Stimulated activated CD4-positive, alpha-beta T cell treated with anti-CD3 and anti-CD28 coated beads, TNF-alpha, amount 100 ng/mL, for 48 hours (primary cell): ENCODE measurements around the gene LEAP2.
A peak's percentile ranks its signal among the peaks of the same experiment; 100 is the strongest.
"Not testable (repeated sequence)": the region's sequence is repeated elsewhere in the genome, so short reads cannot be mapped to it uniquely, and the experiment has no call there.

Experiments used
- DNase-seq, 3 donors: peaks; one replicate each; pipeline ENCODE4 v3.0.0-alpha.2; 2020; ENCODE audit warnings: low read depth in 3 of 3

LEAP2 gene

GRCh38 chr5:132840896-132841295 is 32.6 kb upstream of the LEAP2 start:
- DNase-seq, result no peak

GRCh38 chr5:132841305-132841704 is 32.2 kb upstream of the LEAP2 start:
- DNase-seq, result no peak

GRCh38 chr5:132848270-132848669 is 25.2 kb upstream of the LEAP2 start:
- DNase-seq, result no peak

GRCh38 chr5:132849347-132849746 is 24.1 kb upstream of the LEAP2 start:
- DNase-seq, result no peak

- DNase-seq, result no peak
These were observed 23.4 kb upstream of the LEAP2 start for GRCh38 chr5:132850066-132850465.

GRCh38 chr5:132853323-132853722 is 20.1 kb upstream of the LEAP2 start:
- no peak for DNase-seq

- DNase-seq, result no peak
These were observed 19.7 kb upstream of the LEAP2 start for GRCh38 chr5:132853790-132854189.

GRCh38 chr5:132854301-132854700 is 19.2 kb upstream of the LEAP2 start:
- DNase-seq, result no peak

- DNase-seq, result not testable (repeated sequence)
These were observed 18.5 kb upstream of the LEAP2 start for GRCh38 chr5:132854992-132855391.

- no peak for DNase-seq
These were observed 17.5 kb upstream of the LEAP2 start for GRCh38 chr5:132856011-132856410.

- DNase-seq, result no peak
These were observed 13.5 kb upstream of the LEAP2 start for GRCh38 chr5:132859889-132860437.

- DNase-seq, result no peak
These were observed 12.7 kb upstream of the LEAP2 start for GRCh38 chr5:132860742-132861141.

GRCh38 chr5:132865668-132866341 is 7.7 kb upstream of the LEAP2 start:
- DNase-seq, result no peak

- peak; percentile 83 to 88 (median 87) for DNase-seq
These were observed 7.0 kb upstream of the LEAP2 start, which contains the start of the genes GDF9 and UQCRQ for GRCh38 chr5:132866342-132867045. TSS of gene GDF9 (minus strand) at chr5:132866469. CDS start at chr5:132864533, 1,936 bp downstream. TSS of gene UQCRQ (plus strand) at chr5:132866642. CDS start at chr5:132866882, 240 bp downstream.

- no peak for DNase-seq
These were observed 6.4 kb upstream of the LEAP2 start for GRCh38 chr5:132867046-132867451.

- no peak for DNase-seq
These were observed 4.7 kb upstream of the LEAP2 start for GRCh38 chr5:132868754-132869153.

- no peak for DNase-seq
These were observed 2.7 kb upstream of the LEAP2 start for GRCh38 chr5:132870801-132871200.

GRCh38 chr5:132871459-132872284 is 1.8 kb upstream of the LEAP2 start:
- no peak for DNase-seq

- DNase-seq, result no peak
These were observed 715 bp upstream of the LEAP2 start for GRCh38 chr5:132872788-132873118.

- no peak for DNase-seq
These were observed 433 bp downstream of the LEAP2 start for GRCh38 chr5:132873930-132874271.

- DNase-seq, result no peak
These were observed 2.7 kb downstream of the LEAP2 start for GRCh38 chr5:132876020-132876759.

- no peak for DNase-seq
These were observed 4.0 kb downstream of the LEAP2 start for GRCh38 chr5:132877466-132877865.
